B cell (primary cell): Measurements from ENCODE around the gene ACHE.

ENCODE experiments used
- EZH2 ChIP-seq: IDR thresholded peaks from 2 replicates; pipeline ENCODE4 v1.6.1; 2012; ENCODE audit warnings: borderline replicate concordance, low read depth, mild to moderate bottlenecking, moderate library complexity, low read length; ENCODE audit not compliant: insufficient read depth, poor library complexity, severe bottlenecking
- TF ChIP-seq, protein P1 (sequence below): fragments of 200-600 bp; IDR thresholded peaks from one replicate; pipeline ENCODE4 v1.8.0; 2022; ENCODE audit warnings: antibody characterized with exemption, mild to moderate bottlenecking

DNA sequence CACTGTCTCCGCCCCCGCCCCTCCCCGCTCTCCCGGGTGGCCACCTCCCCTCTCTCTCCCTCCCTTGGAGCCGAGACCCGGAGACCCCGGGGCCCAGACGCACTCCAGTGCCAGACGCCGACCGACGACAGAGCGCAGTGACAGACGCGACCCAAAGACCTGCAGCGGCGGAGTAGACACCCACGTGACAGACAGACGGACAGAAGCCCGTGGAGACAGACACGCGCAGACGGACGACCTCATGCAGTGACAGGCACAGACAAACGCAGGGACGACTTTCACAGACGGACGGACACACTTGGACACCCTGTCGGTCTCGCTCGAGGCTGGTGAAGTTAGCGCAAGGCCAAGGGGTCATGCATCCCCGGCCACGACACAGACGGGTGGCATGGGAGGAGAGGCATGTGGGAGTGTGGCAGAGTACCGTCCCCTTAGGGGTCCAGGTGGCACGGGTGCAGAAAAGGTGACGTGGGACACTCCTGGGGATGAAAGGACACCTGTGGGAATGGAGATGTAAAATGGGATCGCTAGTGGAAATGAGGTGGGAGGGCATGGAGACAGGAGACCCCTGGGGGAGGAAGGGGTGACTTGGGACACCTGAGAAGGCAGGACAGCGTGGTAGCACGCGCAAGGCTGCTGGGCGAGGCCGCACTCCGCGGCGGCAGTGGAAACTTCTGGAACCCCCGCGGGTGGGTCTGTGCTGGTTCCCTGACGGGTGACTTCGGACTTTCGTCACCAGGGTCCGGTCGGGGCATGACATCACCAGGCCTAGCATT, 456 bp upstream of the ACHE start:
- TF ChIP-seq, protein P1, sequence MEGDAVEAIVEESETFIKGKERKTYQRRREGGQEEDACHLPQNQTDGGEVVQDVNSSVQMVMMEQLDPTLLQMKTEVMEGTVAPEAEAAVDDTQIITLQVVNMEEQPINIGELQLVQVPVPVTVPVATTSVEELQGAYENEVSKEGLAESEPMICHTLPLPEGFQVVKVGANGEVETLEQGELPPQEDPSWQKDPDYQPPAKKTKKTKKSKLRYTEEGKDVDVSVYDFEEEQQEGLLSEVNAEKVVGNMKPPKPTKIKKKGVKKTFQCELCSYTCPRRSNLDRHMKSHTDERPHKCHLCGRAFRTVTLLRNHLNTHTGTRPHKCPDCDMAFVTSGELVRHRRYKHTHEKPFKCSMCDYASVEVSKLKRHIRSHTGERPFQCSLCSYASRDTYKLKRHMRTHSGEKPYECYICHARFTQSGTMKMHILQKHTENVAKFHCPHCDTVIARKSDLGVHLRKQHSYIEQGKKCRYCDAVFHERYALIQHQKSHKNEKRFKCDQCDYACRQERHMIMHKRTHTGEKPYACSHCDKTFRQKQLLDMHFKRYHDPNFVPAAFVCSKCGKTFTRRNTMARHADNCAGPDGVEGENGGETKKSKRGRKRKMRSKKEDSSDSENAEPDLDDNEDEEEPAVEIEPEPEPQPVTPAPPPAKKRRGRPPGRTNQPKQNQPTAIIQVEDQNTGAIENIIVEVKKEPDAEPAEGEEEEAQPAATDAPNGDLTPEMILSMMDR: no peak
- TF ChIP-seq EZH2: peak; percentile 99
